Measurements from ENCODE around the gene TLE5.

Gene TLE5

DNA sequence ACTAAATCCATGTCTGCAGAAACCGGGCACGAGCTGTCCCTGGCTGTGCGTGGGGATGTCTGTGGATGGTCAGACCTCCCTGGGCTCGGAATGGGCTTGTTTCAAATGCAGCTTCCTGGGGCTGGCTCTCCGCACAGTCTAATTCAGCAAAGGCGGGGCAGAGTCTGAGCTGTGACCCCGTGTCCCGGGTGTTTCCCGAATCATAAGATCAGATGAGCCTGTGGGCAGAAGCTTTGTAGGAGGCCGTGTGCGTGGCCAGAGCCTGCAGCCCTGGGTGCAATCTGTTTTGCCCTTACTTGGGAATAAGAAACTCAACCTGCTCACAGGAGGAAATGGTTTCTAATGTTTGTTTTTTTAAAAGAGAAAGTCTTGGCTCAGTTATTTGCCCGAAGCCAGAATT, 18.0 kb upstream of the TLE5 start:
- Histone ChIP-seq H3K27ac (no peak overlapping the region), H2AFZ (ENCODE audit: low read depth) (no peak overlapping the region), H3K4me3 (IDR thresholded peaks at IDR 0.05; ENCODE audit: insufficient read depth, low read depth, low read length) (no peak overlapping the region), H3K4me2 (no peak overlapping the region), H3K27me3 (ENCODE audit: insufficient read depth, low read depth) (peaks cover 65% of the 10 kb centered on the region), H3K79me2 (ENCODE audit: insufficient read depth, low read depth) (no peaks in the 10 kb centered on the region), H4K20me1 (ENCODE audit: insufficient read depth) (no peaks in the 10 kb centered on the region), H3K4me1 (ENCODE audit: low read depth, poor library complexity, severe bottlenecking) (no peaks in the 10 kb centered on the region), H3K36me3 (ENCODE audit: insufficient read depth) (no peaks in the 10 kb centered on the region), H3K9ac (no peak overlapping the region)
- TF ChIP-seq, protein P1, sequence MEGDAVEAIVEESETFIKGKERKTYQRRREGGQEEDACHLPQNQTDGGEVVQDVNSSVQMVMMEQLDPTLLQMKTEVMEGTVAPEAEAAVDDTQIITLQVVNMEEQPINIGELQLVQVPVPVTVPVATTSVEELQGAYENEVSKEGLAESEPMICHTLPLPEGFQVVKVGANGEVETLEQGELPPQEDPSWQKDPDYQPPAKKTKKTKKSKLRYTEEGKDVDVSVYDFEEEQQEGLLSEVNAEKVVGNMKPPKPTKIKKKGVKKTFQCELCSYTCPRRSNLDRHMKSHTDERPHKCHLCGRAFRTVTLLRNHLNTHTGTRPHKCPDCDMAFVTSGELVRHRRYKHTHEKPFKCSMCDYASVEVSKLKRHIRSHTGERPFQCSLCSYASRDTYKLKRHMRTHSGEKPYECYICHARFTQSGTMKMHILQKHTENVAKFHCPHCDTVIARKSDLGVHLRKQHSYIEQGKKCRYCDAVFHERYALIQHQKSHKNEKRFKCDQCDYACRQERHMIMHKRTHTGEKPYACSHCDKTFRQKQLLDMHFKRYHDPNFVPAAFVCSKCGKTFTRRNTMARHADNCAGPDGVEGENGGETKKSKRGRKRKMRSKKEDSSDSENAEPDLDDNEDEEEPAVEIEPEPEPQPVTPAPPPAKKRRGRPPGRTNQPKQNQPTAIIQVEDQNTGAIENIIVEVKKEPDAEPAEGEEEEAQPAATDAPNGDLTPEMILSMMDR (conservative IDR thresholded peaks at IDR 0.05; ENCODE audit: low read depth, low read length), result no peak

DNA sequence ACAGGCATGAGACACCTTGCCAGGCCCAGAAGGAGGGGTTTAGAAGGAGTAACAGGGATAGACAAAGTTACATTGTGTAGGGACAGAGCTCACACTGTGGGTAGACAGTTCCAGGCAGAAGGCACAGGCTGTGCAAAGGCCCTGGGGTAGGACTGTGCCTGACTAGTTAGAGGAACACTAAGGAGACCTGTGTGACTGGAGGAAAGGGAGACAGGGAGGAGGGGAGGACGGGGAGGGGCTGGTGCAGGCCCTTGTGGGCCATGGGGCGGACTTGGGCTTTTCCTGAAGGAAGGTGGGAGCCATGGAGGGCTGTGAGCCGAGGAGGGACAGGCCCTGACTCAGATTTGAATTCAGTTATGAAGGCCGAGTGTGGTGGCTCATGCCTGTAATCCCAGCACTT, 17.3 kb upstream of the TLE5 start:
- no peaks in the 10 kb centered on the region for H4K20me1 ChIP-seq (ENCODE audit: insufficient read depth)
- H3K27ac ChIP-seq, result no peak overlapping the region
- no peak overlapping the region for H2AFZ ChIP-seq (ENCODE audit: low read depth)
- no peak overlapping the region for H3K4me2 ChIP-seq
- H3K9ac ChIP-seq, result no peak overlapping the region
- H3K27me3 ChIP-seq (ENCODE audit: insufficient read depth, low read depth), result peaks cover 71% of the 10 kb centered on the region
- no peaks in the 10 kb centered on the region for H3K79me2 ChIP-seq (ENCODE audit: insufficient read depth, low read depth)
- H3K4me1 ChIP-seq (ENCODE audit: low read depth, poor library complexity, severe bottlenecking), result no peaks in the 10 kb centered on the region
- H3K36me3 ChIP-seq (ENCODE audit: insufficient read depth), result no peaks in the 10 kb centered on the region
- TF ChIP-seq, protein P1 (conservative IDR thresholded peaks at IDR 0.05; ENCODE audit: low read depth, low read length), result no peak
- no peak overlapping the region for H3K4me3 ChIP-seq (IDR thresholded peaks at IDR 0.05; ENCODE audit: insufficient read depth, low read depth, low read length)

DNA sequence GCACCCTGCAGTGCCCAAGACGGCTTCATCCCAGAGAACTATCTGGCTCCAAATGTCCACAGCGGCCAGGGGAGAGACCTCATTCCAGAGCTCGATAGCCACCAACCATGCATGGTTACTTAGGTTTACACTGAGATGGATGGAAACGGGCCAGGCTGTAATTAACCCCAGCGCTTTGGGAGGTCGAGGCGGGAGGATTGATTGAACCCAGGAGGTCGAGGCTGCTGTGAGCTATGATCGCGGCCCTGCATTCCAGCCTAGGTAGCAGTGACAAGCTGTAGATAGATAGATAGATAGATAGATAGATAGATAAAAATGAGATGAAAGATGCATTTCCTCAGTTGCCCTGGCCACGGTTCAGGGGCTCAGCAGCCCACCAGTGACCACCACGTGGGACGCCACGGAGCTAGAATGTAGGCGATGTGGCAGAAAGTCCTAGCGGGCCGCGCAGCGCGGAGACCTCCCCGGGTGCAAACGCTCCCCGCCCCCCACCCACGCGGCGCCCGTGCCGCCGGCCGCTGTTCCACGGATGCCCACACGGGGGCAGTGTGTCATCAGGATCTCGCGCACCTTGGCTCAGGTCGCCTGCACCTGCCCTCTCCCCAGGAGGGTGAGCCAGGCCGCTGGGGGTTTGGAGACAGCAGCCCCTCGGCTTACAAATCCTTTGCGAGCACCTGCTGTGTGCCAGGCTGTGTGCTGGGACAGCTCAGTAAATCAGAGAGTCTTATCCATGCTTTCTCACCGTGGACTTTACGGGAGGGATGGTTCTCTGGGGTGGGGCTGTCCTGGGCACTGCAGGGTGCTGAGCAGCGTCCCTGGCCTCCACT, 13.5 kb upstream of the TLE5 start:
- Histone ChIP-seq H2AFZ (ENCODE audit: low read depth) (peak overlapping the region; percentile 14; the same call in 1 of the 2 replicates), H3K4me2 (no peak overlapping the region), H3K4me3 (IDR thresholded peaks at IDR 0.05; ENCODE audit: insufficient read depth, low read depth, low read length) (no peak overlapping the region), H3K79me2 (ENCODE audit: insufficient read depth, low read depth) (no peaks in the 10 kb centered on the region), H3K27me3 (ENCODE audit: insufficient read depth, low read depth) (peaks cover 54% of the 10 kb centered on the region), H3K27ac (no peak overlapping the region), H3K4me1 (ENCODE audit: low read depth, poor library complexity, severe bottlenecking) (no peaks in the 10 kb centered on the region), H4K20me1 (ENCODE audit: insufficient read depth) (no peaks in the 10 kb centered on the region), H3K9ac (no peak overlapping the region), H3K36me3 (ENCODE audit: insufficient read depth) (no peaks in the 10 kb centered on the region)
- TF ChIP-seq, protein P1 (conservative IDR thresholded peaks at IDR 0.05; ENCODE audit: low read depth, low read length), result peak; percentile 89

DNA sequence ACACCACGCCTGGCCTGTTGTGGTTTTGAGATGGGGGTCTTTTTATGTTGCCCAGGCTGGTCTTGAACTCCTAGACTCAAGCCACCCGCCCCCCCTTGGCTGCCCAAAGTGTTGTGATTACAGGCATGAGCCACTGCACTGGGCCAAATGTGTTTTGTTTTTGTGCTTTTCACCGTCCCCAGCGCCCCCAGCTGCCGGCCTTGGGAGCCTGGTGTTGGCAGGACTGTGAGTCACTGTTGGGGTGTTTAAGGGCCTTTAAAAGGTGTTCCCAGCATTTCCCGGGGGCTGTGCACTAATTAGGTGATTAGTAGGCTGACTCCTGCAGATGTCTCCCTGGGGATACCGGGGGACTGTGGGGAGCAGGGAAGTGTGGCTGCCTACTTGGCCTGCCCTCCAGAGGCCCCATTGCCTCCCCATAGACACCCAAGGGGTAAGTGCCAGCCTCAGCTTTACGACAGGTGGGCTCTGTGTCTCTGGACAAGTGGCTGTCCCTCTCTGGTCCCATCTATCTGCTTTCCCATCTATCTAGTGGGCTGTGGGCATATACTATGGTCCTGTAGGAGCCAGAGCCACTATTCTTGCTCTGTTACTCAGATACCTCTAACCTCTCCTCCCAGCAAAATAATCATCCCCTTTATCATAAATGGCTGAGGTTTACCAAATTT, 11.8 kb upstream of the TLE5 start:
- TF ChIP-seq, protein P1 (conservative IDR thresholded peaks at IDR 0.05; ENCODE audit: low read depth, low read length), result no peak

More for the DNA sequence above, 11.8 kb upstream of the TLE5 start:
- H3K4me2 ChIP-seq, result no peak overlapping the region
- no peaks in the 10 kb centered on the region for H3K4me1 ChIP-seq (ENCODE audit: low read depth, poor library complexity, severe bottlenecking)
- H3K4me3 ChIP-seq (IDR thresholded peaks at IDR 0.05; ENCODE audit: insufficient read depth, low read depth, low read length), result no peak overlapping the region
- H3K27ac ChIP-seq, result no peak overlapping the region
- H3K9ac ChIP-seq, result no peak overlapping the region
- no peaks in the 10 kb centered on the region for H3K36me3 ChIP-seq (ENCODE audit: insufficient read depth)
- H4K20me1 ChIP-seq (ENCODE audit: insufficient read depth), result no peaks in the 10 kb centered on the region
- H3K79me2 ChIP-seq (ENCODE audit: insufficient read depth, low read depth), result no peaks in the 10 kb centered on the region
- H2AFZ ChIP-seq (ENCODE audit: low read depth), result no peak overlapping the region
- peaks cover 40% of the 10 kb centered on the region; the same call in 1 of the 2 replicates for H3K27me3 ChIP-seq (ENCODE audit: insufficient read depth, low read depth)

All from KMS-11 (cell line).